NCI-H2107 (cell line): ENCODE data around the gene INF2.

Source experiments
- DNase-seq: peaks from one replicate; lab custom pipeline; 2025; lab: John Stamatoyannopoulos, UW

INF2 gene

GRCh38 chr14:104676694-104677511 is 12.5 kb upstream of the INF2 start:
- DNase-seq, result no peak

DNA sequence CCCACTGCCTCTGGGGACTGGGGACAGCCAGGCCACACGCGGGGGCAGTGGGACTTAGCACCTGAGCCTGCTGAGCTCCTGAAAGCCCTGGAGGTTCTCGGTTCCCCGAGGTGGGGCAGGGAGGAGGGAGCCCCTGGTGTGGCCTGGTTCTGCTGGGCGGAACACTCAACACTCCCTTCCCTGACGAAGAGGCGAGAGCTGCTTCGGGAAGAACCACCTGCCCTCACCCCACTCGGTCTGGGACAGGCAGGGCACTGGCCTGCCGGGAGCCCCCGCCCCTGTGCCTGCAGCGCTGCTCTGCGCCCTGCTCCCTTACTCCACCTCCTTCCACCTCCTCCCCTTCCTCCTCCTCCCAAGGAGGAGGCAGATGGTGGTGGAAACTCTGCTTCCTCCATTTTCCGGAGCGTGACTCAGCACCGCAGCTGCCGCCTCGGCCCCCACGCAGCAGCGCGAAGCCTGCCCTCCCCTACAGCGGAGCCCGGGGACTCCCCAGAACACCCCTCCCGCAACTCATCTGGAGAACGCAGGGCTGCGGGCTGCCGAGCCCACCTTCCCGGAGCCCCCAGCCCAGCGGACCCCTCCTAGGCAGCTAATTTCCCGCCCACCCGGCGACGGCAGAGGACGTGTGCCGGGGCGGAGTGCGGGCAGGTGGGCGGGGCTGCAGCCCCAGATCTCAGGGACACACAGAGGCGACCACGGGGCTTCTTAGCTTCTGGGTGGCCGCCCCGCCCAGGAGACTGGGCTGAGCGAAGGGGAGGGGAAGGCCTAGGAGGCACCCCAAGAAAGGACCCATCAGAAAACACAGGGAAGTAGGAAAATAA is 11.7 kb upstream of the INF2 start:
- peak; percentile 77 for DNase-seq

DNA sequence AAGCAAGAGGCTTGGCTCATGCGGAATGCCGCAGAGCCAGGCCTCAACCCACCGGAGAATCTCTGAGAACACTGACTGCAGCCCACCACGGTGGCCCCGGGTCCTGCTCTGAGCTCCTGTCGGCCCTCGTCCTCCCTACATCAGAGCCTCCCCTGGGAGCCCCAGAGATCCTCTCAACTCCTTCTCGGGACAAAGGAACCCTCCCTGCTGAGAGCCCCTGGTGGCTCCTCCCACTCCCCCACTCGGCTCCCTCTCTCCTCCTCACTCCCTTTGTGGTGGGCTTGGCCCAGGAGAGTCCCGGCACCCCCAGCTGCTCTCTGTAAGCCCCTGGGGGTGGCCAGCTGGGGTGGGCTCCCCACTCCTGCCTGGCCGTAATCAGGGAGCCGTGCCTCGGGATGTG is 11.1 kb upstream of the INF2 start:
- DNase-seq, result peak; percentile 60

DNA sequence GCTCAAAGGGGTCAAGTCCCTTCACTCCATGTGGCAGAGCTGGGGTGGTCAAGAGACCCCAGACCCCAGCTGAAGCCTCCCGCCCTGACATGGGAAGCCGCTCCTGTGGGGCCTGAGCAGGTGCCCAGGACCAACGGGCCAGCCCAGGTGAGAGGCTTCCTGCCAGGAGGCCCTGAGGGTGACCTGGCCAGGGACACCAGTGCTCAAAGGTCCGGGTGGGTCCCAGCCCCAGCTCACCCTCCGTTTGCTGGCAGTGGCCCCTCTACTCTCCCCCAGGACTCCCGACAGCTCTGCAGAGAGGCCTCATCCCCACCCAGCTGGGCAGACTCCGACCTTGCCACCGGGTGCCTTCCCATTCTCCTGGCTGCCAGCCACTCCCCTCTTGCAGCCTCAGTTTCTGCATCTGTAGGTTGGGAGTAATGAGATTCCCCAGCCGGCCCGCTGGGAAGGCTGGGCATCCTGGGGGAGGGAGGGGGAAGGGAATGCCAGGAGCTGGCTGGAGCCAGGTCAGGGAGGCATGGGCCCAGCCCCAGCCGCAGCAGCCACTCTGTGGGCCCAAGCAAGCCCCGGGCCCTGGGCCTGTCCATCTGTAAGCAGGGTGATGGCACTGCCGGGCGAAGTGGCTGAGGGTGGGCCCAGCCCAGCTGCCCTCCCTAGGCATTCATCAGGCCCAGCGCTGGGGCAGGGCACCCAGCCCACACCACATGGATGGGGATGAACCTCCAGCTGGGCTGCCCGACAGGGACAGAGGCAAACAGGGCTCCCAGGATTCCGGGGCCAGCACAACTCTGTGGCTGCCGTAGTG is 10.3 kb upstream of the INF2 start:
- DNase-seq, result no peak

- no peak for DNase-seq
Observed at GRCh38 chr14:104680056-104680805, 9.2 kb upstream of the INF2 start.

GRCh38 chr14:104680806-104681688 is 8.4 kb upstream of the INF2 start:
- no peak for DNase-seq

GRCh38 chr14:104681689-104682074 is 7.7 kb upstream of the INF2 start:
- DNase-seq, result no peak

GRCh38 chr14:104682107-104682593 is 7.3 kb upstream of the INF2 start:
- no peak for DNase-seq

DNA sequence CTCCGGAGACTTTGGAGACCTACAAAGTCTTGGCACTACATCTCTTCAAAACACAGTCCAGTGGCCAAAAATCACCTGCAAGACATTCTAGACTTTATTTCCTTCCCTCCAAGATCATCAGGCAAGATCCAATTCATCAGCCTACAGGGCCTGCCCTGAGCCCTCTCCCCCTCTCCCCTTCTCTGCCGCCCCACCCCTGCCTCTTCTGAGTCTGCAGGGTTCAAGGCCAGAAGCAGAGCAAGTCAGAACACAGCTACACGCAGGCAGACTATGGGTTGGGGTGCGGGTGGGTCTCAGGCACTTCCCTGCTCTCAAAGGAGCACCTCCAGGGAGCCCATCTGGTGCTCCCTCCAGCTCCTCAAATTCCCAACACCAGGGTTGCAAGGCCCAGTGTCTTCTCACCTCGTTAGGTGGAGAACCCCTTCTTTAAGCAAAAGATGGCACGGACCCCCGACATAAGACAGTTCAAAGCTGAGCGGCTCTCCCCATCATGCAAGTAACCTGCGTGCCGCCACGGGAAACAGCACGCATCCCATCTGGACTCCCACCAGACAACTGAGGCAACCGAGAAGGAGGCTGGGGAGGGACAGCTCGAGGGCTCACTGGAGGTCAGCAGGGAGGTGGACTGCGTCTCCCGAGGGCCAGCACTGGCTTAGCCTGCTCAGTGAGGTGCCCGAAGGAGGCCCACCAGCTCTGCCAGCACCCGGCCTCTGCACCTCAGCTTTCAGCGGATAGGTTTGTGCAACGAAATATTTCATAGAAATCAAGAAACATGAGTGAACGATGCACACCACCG is 5.6 kb upstream of the INF2 start:
- no peak for DNase-seq

DNA sequence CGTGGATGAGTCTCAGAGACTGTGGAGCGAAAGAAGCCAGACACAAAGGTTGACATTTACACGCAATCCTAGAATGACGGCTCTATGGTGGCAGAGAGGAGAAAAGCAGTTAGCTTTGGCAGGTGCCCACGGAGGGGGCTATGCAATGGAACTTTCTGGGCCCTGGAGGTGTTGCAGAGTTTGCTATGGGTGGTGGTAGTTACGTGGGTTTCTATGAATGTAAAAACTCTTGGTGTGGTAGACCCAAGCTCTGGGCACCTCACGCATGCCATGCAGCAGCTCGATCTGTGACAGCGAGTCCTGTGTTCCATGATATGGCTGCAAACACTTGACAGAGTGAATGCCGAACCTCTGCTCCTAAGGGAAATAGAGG is 5.0 kb upstream of the INF2 start:
- DNase-seq, result no peak

GRCh38 chr14:104685216-104685997 is 4.0 kb upstream of the INF2 start:
- DNase-seq, result no peak

- no peak for DNase-seq
Observed at GRCh38 chr14:104685998-104686610, 3.3 kb upstream of the INF2 start.

DNA sequence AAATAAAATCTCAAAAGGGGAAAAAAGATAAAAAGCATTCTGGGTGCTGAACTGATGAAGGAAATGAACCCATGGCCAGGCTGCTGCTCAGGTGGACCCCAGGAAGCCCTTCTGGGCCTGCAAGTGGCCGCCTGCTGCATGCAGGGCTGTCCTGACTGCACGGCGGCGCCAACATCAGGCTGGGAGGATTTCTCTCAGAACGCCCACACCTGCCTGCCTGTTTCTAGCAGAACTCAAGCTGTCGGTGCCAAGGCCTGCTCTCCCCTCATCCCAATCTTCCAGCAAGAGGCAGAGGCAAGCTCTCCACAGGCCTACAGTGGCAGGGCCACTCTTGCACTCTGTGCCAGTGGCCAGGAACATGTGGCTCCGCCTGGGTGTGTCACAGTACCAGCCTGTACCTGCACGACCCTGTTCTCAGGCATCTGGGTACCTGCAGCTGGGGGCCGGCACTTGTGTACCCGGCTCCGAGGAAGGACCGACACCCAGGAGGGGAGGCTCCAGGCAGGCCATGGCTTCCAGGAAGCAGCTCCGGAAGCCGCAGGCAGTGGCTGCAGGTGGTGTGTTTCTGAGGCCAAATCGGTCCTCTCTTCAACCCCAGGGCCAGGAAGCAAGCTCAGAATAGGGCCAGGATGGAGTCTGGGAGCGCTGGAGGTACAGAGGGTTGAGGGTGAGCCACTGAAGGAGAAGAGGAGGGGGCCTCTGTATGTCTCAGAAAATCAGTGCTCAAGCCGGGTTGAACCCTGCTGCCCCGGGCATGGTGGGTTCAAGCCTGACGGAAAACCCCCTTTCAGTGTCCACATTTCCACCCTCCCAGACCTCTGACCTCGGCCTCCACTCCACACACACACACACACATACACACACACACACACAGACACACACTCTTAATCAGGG is 2.5 kb upstream of the INF2 start:
- DNase-seq, result no peak

GRCh38 chr14:104687601-104688504 is 1.6 kb upstream of the INF2 start:
- DNase-seq, result peak; percentile 37

DNA sequence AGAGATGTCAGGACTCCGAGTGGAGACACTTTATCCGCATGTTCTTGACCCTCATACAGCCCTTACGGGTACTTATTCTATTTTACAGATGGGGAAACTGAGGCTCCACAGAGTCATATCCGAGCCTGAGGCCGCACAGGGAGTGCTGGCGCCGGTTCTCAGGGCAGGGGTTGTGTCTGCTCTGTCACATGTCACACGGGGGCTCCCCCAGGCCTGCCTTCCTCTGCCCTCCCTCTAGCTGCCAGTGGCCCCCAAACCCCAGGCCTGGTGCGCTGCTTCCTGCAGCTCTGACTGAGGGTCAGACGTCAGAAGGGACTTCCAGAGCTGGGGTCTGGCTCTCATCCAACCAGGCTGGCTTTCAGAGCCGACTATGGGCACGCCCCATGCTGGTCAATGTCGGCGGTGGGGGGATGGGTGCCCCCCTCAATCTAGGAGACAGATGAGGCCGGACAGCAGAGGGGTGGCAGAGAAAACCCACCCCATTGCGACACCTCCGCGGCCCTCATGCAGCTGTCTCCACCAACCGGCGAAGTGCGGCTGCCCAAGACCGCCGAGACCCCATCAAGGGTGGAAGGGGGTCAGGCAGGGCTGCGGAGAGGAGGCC is 811 bp upstream of the INF2 start:
- DNase-seq, result no peak
